K562 (cell line): ENCODE results near the gene FMO5. TPM values are rescaled to one million over a fixed set of nuclear protein-coding genes. Genes with fewer than 3 reads are reported as not detected.

Experiments used
- ARID3A ChIP-seq: IDR thresholded peaks from 2 replicates; pipeline ENCODE4 v1.6.1; 2012; ENCODE audit warnings: low read depth, low read length, improper control_type of control experiment, borderline replicate concordance
- CREM ChIP-seq: IDR thresholded peaks from 2 replicates; pipeline ENCODE4 v1.6.1; 2014; ENCODE audit warnings: antibody characterized with exemption, low read depth
- FOS ChIP-seq: IDR thresholded peaks from 3 replicates; pipeline ENCODE4 v1.6.1; 2011; ENCODE audit not compliant: insufficient read length; ENCODE audit errors: extremely low read depth
- FOXA3 ChIP-seq, 2 experiments: fragments of 450-650 bp in 1 of 2; sonication (generic) in 1 of 2; formaldehyde crosslinking; IDR thresholded peaks in 1 of 2; conservative IDR thresholded peaks in 1 of 2; 2 replicates each; pipeline versions ENCODE4 v1.4.0 to v1.8.0; 2020 to 2022; ENCODE audit warnings: mild to moderate bottlenecking in 2 of 2, missing genetic modification reagents in 1 of 2
- GTF2F1 ChIP-seq: IDR thresholded peaks from 2 replicates; pipeline ENCODE4 v1.6.1; 2011; ENCODE audit warnings: low read depth, low read length, improper control_type of control experiment
- HNRNPLL ChIP-seq: fragments of 200-400 bp; formaldehyde crosslinking; IDR thresholded peaks from 2 replicates; pipeline ENCODE4 v1.6.1; 2017; ENCODE audit warnings: low read length, low read depth, mild to moderate bottlenecking; ENCODE audit not compliant: poor library complexity, severe bottlenecking
- ILF3 ChIP-seq: fragments of 450-650 bp; IDR thresholded peaks from 2 replicates; pipeline ENCODE4 v1.6.1; 2018; ENCODE audit warnings: antibody characterized with exemption, mild to moderate bottlenecking, moderate library complexity, borderline replicate concordance
- KDM1A ChIP-seq, 2 experiments: fragments of 450-650 bp; IDR thresholded peaks; 2 replicates each; pipeline ENCODE4 v1.6.1; 2016; ENCODE audit warnings: mild to moderate bottlenecking in 2 of 2
- RBFOX2 ChIP-seq: fragments of 200-400 bp; formaldehyde crosslinking; IDR thresholded peaks from 2 replicates; pipeline ENCODE4 v1.6.1; 2017; ENCODE audit warnings: low read depth, mild to moderate bottlenecking, low read length, moderate library complexity
- RBM14 ChIP-seq: fragments of 200-400 bp; formaldehyde crosslinking; IDR thresholded peaks from 2 replicates; pipeline ENCODE4 v1.6.1; 2018; ENCODE audit warnings: low read depth, mild to moderate bottlenecking, low read length, moderate library complexity, borderline replicate concordance; ENCODE audit not compliant: insufficient read depth
- SMARCC2 ChIP-seq: fragments of 450-650 bp; IDR thresholded peaks from 2 replicates; pipeline ENCODE4 v1.6.1; 2017; ENCODE audit warnings: antibody characterized with exemption, moderate library complexity, mild to moderate bottlenecking, low read depth
- SMC3 ChIP-seq: conservative IDR thresholded peaks from 2 replicates; pipeline ENCODE4 v1.6.1; 2011; ENCODE audit warnings: low read depth, low read length, improper control_type of control experiment; ENCODE audit not compliant: insufficient read depth
- TAF1 ChIP-seq: IDR thresholded peaks from 2 replicates; pipeline ENCODE4 v1.6.1; 2011; ENCODE audit warnings: mild to moderate bottlenecking, low read length, moderate library complexity; ENCODE audit not compliant: insufficient read depth, control insufficient read depth, severe bottlenecking; ENCODE audit errors: extremely low read depth
- ZC3H8 ChIP-seq: fragments of 450-650 bp; IDR thresholded peaks from 2 replicates; pipeline ENCODE4 v1.6.1; 2017
- ZNF12 ChIP-seq: sonication (generic); formaldehyde crosslinking; IDR thresholded peaks from 2 replicates; pipeline ENCODE4 v1.4.0; 2020; ENCODE audit warnings: mild to moderate bottlenecking, missing genetic modification reagents
- ZNF280B ChIP-seq: fragments of 250-450 bp; sonication (Bioruptor Pico); IDR thresholded peaks from 2 replicates; pipeline ENCODE4 v1.5.1; 2021; ENCODE audit warnings: mild to moderate bottlenecking
- ZNF324 ChIP-seq: fragments of 250-450 bp; sonication (Bioruptor Pico); IDR thresholded peaks from 2 replicates; pipeline ENCODE4 v1.4.0; 2020; ENCODE audit warnings: mild to moderate bottlenecking
- ZNF609 ChIP-seq: sonication (generic); formaldehyde crosslinking; IDR thresholded peaks from 2 replicates; pipeline ENCODE4 v1.8.1; 2023; ENCODE audit warnings: missing genetic modification reagents, mild to moderate bottlenecking, borderline replicate concordance
- ZNF696 ChIP-seq: fragments of 250-450 bp; sonication (Bioruptor Pico); conservative IDR thresholded peaks from 2 replicates; pipeline ENCODE4 v1.4.0; 2020; ENCODE audit warnings: mild to moderate bottlenecking, moderate library complexity
- polyA plus RNA-seq, 8 experiments: library from polyadenylated mRNA; depleted of rRNA in 4 of 8; stranded (reverse) in 5 of 8; unstranded in 3 of 8; fragments of >200 nt; fragmentation: Nextera tagmentation in 2 of 8; fragmentation: Illumina TruSeq in 1 of 8; extraction: Ambion mirVana in 2 of 8; extraction: Trizol in 1 of 8; gene quantifications; 2 replicates each; pipeline versions ENCODE4 v1.2.1 to v1.2.3, GENCODE V29; 2011 to 2014; ENCODE audit warnings: inconsistent platforms in 1 of 8, missing spikeins in 1 of 8
- total RNA-seq, 7 experiments: library from RNA; depleted of rRNA in 6 of 7; stranded (reverse); fragments of >200 nt in 6 of 7; fragmentation: Illumina TruSeq in 2 of 7; extraction: Trizol in 2 of 7; gene quantifications; 2 replicates each; pipeline versions ENCODE4 v1.2.1 to v1.2.3, GENCODE V29; 2011 to 2021; ENCODE audit warnings: low replicate concordance in 1 of 7

The FMO5 gene
- total and polyA plus RNA-seq, 9 of the 15 experiments (the other 6 are each of a cell fraction or from before 2014, with no cell fraction given) = 0.11 to 0.69 (median 0.19) TPM; not detected in 1

- TF ChIP-seq FOXA3 (CRISPR knock-in tag; conservative IDR thresholded peaks at IDR 0.05 in 1 of 2, IDR thresholded peaks at IDR 0.05 in 1 of 2) (no peak), SMARCC2 (no peak), ILF3 (0 out of 2 replicates have a peak, but pooled peaks have one; percentile 80), ZC3H8 (no peak), ZNF324 (CRISPR knock-in tag) (no peak), ZNF280B (CRISPR knock-in tag) (no peak), FOS (no peak), TAF1 (peak; percentile 83), KDM1A (IDR thresholded peaks at IDR 0.05) (peak in 1 of 2 experiments; percentile 48; a peak in 1 of 4 replicates), ARID3A (peak; percentile 58; the same call in 1 of the 2 replicates), ZNF609 (CRISPR knock-in tag) (no peak), RBM14 (no peak), ZNF696 (CRISPR knock-in tag) (no peak), RBFOX2 (peak; percentile 94), ZNF12 (CRISPR knock-in tag) (no peak), CREM (peak; percentile 63), HNRNPLL (peak; percentile 66), GTF2F1 (no peak), SMC3 (peak; percentile 74)
These were observed 52.7 kb downstream of the FMO5 start, which contains the start of gene PRKAB2 (continued) for GRCh38 chr1:147172168-147173016.
